Stimulated activated CD4-positive, alpha-beta T cell treated with anti-CD3 and anti-CD28 coated beads, Interleukin-2, amount 100 ng/mL, for 24 hours (primary cell): ENCODE results near the gene USH1C.

ENCODE experiments used
- DNase-seq, 2 donors: peaks; one replicate each; pipeline ENCODE4 v3.0.0-alpha.2; 2020

USH1C gene

GRCh38 chr11:17543574-17544180 is 539 bp downstream of the USH1C start:
- DNase-seq: no peak

DNA sequence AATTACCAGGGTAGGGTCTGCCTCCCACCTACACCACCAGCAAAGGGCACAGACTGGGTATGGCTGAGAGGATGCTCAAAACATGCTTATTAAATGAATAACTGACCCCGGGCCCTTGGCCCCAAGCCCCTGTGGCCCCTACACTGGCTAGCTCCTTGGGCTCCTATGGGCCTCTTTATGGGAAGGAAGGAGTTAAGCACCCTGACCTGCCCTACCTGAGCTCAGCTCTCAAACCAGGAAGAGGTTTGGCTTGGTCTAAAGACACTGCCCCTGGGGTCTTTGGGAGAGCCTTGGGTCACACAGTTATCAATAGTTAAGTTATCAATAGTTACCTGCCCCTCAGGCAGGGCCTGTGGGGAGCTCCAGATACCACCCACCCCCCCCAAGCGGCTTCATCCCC is 1.2 kb downstream of the USH1C start:
- no peak for DNase-seq

- DNase-seq: no peak
Observed at GRCh38 chr11:17542249-17542648, 2.0 kb downstream of the USH1C start.

DNA sequence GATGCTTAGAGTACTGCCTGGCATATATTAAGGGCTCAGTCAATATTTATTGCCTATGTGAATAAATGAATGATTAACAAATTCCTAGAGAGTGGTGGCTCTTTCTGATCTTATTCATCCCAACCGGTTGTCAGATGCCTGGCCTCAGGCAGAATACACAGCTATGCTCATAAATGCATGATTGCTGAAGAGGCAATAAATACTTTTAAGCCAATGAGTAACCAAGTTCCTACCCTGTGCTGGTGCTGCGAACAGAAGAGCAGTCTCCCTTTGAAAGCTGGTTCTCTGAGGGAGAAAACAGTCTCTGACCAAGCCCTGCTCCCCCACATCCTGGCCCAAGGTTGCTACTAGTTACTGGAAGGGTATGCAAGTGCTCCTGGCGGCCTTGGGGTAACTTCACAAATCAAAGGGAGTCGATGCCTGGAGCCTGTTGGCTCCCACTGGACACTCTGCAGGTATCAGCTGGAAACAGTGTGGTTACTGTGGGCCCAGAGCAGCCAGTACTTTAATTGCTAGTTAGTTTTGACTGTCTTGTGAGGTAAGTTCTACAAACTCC is 2.8 kb downstream of the USH1C start:
- DNase-seq: no peak

GRCh38 chr11:17540807-17541206 is 3.4 kb downstream of the USH1C start:
- DNase-seq: no peak

GRCh38 chr11:17538731-17539130 is 5.5 kb downstream of the USH1C start:
- no peak for DNase-seq

DNA sequence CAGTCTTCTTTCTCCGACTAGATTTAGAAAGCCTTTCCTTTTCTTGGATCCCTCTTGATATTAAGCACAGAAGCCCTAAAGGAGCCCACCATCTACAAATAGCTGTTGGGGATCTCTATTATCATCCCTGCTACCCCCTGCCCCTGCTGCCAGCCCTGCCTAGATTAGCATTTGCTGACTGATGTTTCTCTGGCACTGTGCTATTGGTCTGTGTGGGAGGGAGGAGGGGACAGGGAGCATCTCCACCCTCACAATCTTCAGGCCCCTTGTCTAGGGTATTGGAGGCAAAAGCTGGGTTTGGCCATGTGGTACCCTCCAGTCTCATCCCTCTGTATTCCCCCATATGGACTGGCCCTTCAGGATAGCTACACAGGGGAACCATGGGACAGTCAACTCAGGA is 6.2 kb downstream of the USH1C start:
- no peak for DNase-seq

- no peak for DNase-seq
Observed at GRCh38 chr11:17537261-17537660, 7.0 kb downstream of the USH1C start.

DNA sequence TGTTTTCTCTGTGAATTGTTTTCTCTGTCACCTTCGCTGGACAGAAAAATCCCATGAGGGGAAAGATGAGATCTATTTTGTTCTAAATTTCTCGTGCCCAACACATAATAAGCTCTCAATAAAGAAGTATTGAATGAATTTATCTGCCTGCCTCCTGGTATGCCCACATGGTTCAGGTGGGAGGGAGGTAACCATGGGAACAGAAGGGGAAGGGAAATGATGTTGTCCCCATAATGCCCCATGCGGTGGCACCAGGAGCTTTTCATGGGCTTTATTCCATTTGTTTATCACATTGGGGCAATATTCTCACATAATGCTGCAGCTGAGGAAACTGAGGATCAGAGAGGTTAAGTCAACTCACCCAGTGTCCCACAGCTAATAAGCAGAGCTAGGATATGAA is 8.7 kb downstream of the USH1C start:
- DNase-seq: no peak

GRCh38 chr11:17533778-17534415 is 10.3 kb downstream of the USH1C start:
- no peak for DNase-seq

- no peak for DNase-seq
Observed at GRCh38 chr11:17533341-17533740, 10.9 kb downstream of the USH1C start.

DNA sequence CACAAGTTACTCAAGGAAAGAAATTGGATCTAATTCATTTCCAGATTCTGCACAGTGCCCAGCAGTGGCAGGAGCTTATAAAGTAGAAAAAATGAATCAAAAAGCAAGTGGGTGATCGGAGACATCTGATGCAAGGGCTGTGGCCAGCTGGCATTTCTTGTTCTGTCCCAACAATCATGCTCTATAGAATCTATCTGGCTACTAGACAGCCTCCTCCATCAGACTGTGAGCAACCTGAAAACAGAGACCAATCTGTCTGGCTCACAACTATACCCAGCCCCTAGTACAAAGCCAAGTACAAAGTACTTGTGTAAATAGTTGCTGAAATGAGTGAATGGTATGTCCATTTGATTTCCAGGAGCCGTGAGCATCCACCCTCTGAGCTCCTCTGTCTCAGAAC is 11.4 kb downstream of the USH1C start:
- DNase-seq: no peak

DNA sequence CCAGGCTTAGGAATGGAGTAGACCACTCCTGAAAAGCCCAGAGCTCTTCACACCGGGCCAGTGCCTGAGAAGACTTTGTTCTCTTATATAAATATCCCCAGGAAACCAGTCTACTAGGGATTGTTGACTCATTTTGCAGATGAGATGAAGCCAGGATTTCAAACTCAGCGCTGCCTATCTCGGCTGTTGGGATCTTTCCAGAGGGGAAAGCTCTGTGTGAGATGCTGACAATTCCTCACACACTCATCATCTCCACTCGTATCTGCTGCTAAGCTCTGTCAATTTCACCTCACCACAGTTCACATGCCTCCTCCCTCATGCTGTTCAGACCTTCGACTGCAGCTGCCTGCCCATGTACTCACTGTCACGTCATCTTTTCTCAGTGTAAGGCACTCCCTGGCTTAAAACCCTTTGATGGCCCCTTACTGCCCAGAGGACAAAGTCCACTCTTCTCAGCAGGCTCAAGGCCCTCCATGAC is 12.5 kb downstream of the USH1C start:
- no peak for DNase-seq

DNA sequence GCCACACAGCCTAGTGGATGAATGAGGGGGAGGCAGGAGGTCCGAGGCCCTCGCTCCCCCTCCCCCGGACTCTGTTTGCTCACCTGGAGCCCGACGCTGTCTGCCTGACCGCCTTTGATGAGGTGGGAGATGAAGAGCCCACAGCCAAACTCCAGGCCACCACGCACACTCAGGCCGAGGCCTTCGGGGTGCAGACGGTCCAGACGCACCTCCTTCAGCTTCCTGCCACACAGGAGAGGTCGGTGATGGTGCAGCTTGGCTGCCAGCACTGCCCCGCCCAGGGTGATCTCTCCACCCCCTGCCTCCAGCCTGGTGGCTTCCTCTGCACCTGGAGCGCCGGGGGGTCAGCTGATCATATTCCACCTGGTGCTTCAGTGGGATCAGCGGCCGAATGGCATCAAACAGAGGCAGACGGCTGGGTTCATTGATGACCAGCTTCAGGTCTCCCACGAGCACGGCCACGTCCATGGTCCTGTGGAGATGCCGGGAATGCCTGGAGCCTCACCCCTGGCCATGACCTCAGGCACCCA is 13.1 kb downstream of the USH1C start:
- no peak for DNase-seq

GRCh38 chr11:17529844-17530185 is 14.4 kb downstream of the USH1C start:
- no peak for DNase-seq

DNA sequence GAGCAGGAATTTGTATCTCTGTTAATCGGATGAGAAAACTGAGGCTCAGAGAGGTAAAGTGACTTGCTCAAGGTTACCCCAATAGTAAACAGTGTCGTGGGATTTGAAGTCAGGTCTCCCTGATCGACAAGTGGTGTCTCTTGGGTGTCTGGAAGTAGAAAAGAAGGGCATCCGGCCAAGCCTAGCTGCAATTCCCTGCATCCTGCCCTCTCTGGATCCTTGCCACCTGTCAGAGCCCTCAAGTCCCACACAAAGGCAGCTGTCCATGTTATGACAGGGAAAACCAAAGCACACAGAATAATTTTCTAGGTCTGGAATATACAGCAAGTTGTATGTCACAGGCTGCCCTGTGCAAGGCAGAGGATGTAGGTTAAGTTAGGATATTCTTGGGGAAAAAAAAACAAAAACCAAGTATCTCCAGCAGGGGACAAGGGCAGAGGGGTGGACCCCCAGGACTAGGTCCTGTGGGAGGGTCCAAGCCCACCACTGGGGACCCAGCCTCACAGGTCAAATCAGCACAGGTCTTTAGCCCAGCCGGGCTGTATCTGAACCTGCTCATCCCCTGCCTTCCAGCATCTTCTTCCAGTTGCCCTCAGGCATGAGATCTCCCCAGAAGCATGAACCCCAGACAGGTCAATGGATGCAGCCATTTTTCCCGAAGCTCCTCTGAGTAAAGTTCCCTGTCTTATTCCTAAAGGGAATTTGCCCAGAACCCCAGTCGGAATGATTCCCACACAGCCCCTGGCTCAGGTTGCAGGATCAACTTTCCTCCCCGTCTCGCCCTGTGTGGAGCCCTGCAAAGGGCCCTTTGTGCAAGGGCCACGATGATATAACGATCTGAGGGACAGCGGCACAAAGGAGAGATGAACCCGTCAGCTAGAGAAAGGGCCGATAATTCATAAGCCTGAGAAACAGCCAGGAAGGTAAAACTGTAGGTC is 15.0 kb downstream of the USH1C start:
- no peak for DNase-seq

GRCh38 chr11:17528181-17528691 is 16.0 kb downstream of the USH1C start:
- peak; percentile 60 to 69 for DNase-seq

- DNase-seq: no peak
Observed at GRCh38 chr11:17527628-17527995, 16.6 kb downstream of the USH1C start.

DNA sequence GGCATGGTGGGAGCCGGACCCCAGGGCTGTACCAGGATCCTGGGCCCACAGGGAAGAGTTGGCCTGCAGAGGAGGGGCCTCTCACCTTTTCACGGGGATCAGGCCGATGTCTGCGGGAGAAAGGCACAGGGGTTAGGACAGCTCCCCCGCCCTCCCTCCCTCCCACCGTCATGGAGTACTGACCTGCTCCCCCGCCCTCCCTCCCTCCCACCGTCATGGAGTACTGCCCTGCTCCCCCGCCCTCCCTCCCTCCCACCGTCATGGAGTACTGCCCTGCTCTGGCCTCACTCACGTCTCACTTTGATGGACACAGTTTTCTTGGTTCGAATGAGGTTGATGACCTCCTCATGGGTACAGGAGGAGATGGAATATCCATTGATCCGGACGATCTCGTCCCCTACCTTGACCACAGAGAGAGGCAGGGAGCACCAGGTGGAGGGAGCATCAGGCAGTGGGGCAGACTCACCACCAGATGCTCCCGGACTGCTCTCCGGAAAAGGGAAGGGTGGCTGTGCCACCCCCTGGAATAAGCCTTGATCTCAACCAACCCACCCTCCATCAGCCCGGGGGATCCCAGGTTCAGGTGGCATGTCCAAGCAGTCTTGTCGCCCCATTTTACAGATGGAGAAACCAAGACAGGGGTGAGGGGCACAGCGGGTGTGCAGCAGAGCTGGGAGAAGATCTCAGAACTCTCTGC is 17.1 kb downstream of the USH1C start:
- no peak for DNase-seq

- DNase-seq: no peak
Observed at GRCh38 chr11:17526326-17526725, 17.9 kb downstream of the USH1C start.

DNA sequence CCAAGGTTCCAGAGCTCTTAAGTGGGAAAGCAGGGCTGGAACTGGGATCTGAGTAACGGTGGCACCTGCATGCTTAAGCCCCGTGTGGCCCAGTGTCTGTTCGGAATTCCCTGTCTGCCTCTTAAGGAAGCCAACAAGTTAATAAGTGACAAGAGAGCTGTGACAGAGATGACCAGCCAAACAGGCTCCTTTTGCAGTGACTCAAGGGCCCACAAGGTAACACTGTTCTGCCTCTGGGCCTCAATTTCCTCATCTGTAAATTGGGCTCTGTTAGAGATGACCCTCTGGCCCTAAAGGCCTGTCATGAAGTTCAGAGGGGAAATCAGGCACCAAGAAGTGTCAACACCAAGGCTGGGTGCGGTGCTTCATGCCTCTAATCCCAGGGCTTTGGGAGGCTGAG is 18.6 kb downstream of the USH1C start:
- DNase-seq: no peak

DNA sequence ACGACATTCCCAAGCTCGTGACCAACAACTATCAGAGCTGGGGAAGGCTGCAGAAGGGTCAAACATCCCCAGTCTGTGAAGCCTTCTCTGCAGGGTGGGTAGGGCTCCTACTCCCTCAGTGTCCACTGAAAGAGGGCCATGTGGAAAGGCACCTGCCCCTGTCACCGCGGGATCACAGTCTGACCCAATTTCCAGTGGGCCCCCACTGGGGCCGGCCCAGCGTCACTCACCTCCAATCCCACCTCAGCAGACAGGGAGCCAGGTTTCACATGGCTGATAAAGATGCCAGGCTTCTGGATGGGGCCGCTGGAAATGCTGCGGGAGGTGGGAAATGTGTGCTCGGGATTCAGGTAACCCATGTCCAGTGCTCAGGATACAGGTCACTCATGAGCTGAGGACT is 20.0 kb downstream of the USH1C start:
- no peak for DNase-seq

DNA sequence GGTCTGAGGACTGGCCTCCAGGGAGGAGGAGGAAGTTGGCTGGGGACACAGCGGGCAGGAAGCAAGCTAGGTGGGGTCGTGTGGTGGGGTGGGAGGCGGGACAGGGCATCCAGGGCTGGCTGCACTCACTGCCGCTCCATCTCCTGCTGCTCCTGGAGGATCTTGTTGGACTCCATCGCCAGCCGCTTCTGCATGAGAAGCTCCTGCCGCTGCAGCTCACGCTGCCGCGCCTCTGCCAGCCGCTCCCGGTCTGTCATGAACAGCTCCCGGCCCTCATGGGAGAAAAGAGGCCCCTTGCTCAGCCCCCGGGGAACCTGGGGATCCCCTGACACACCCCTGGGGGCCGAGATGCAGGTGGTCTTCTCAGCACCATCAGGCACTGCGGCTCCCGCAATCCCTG is 21.6 kb downstream of the USH1C start:
- DNase-seq: no peak
